ENCODE measurements around the gene SLC35B2. TPM values are rescaled to one million over a fixed set of nuclear protein-coding genes. Genes with fewer than 3 reads are reported as not detected.

The SLC35B2 gene
- total and polyA plus RNA-seq, 9 of the 15 experiments (the other 6 are each of a cell fraction or from before 2014, with no cell fraction given) = 14.5 to 59.1 (median 47.1) TPM

- TF ChIP-seq SUPT5H (IDR thresholded peaks at IDR 0.05) (peak; percentile 64), TBL1XR1 (IDR thresholded peaks at IDR 0.05; ENCODE audit: low read length in 2 of 2) (no peak), POLR2AphosphoS5 (IDR thresholded peaks at IDR 0.05; ENCODE audit: control insufficient read depth, insufficient read depth, low read depth, low read length) (0 out of 2 replicates have a peak, but pooled peaks have one; percentile 3), ETV6 (IDR thresholded peaks at IDR 0.05; ENCODE audit: borderline replicate concordance in 1 of 2, low read depth in 2 of 2, low read length in 1 of 2) (no peak), ETV6 (CRISPR knock-in tag; IDR thresholded peaks at IDR 0.05; ENCODE audit: borderline replicate concordance) (no peak)
- in situ Hi-C loops (cut with MboI) (no loop called here), intact Hi-C loops (cut with micrococcal nuclease) (no loop called here)
- Histone ChIP-seq H3K36me3 (ENCODE audit: control insufficient read depth, insufficient read depth, low read length) (peaks cover 38% of the 10 kb centered on the region; the same call in 2 of the 3 replicates), H3K9ac (ENCODE audit: insufficient read depth in 1 of 2, low read depth in 2 of 2, low read length in 2 of 2) (peak overlapping the region in 1 of 2 experiments; percentile 0; a peak in 1 of 4 replicates), H3K9me3 (replicated peaks; ENCODE audit: control insufficient read depth, insufficient read depth, low read depth, low read length) (no peaks in the 10 kb centered on the region), H3K4me3 (no peak overlapping the region), H3K27me3 (ENCODE audit: control insufficient read depth in 2 of 2, insufficient read depth in 2 of 2, low read length in 2 of 2) (peaks cover 24 to 30% of the 10 kb centered on the region in 2 experiments; a peak in 4 of 5 replicates), H3K9me1 (ENCODE audit: control insufficient read depth, insufficient read depth, low read length) (no peaks in the 10 kb centered on the region), H3K4me1 (replicated peaks in 1 of 2; ENCODE audit: control insufficient read depth in 2 of 2, insufficient read depth in 2 of 2, low read length in 2 of 2) (peaks cover 0 to 16% of the 10 kb centered on the region in 2 experiments; a peak in 4 of 5 replicates), H3K4me2 (ENCODE audit: insufficient read depth, low read length) (no peak overlapping the region), H3K79me2 (ENCODE audit: control insufficient read depth, insufficient read depth, low read length) (no peaks in the 10 kb centered on the region), H3K27ac (ENCODE audit: extremely low read depth, low read depth, low read length) (no peak overlapping the region), H4K20me1 (replicated peaks; ENCODE audit: control insufficient read depth, insufficient read depth, low read length) (peaks cover 9% of the 10 kb centered on the region; the same call in 1 of the 2 replicates), H2AFZ (ENCODE audit: low read depth, low read length) (no peak overlapping the region)
- ATAC-seq (no peak), DNase-seq (ENCODE audit: extremely low read depth in 1 of 4, low spot score in 3 of 4) (no peak), FAIRE-seq (no peak)
- ChIA-PET POLR2A (interaction anchor here (0.5 to 8.7 kb wide), 6 partner anchors 10 to 241 kb away, joined by 3 to 116 read pairs (median 4); partner anchors contain the start of gene AARS2), CTCF (ENCODE audit: low intra/inter-chr PET ratio) (interaction anchor here (0.6 to 0.7 kb wide), 2 partner anchors 31 to 1205 kb away, joined by 3 to 5 read pairs; no protein-coding TSS in a partner anchor)
- BruUV-seq (replicated peaks) = no TSS peak
- WGBS (ENCODE audit: insufficient coverage, low coverage, missing lambda C conversion rate) = 60% methylated on average over 3 of the region's 3 CpGs
Measured at GRCh38 chr6:44298864-44299263, 41.5 kb upstream of the SLC35B2 start.

Data from K562 (cell line).